Endodermal cell (in vitro differentiated cells): ENCODE data around the gene SLC30A2. TPM values are rescaled to one million over a fixed set of nuclear protein-coding genes. Genes with fewer than 3 reads are reported as not detected.

ENCODE experiments used
- DNase-seq: peaks from one replicate; pipeline ENCODE4 v3.0.0-alpha.2; 2017
- H3K27ac ChIP-seq: 2 replicates; pipeline ENCODE4 v1.5.1; 2013; ENCODE audit warnings: mild to moderate bottlenecking, low read depth, low read length, moderate library complexity
- H3K27me3 ChIP-seq: 2 replicates; pipeline ENCODE4 v1.6.1; 2013; ENCODE audit warnings: mild to moderate bottlenecking, low read length, moderate library complexity; ENCODE audit not compliant: insufficient read depth, control insufficient read depth, poor library complexity, severe bottlenecking
- H3K36me3 ChIP-seq: 2 replicates; pipeline ENCODE4 v1.7.0; 2013; ENCODE audit warnings: mild to moderate bottlenecking, low read length, moderate library complexity; ENCODE audit not compliant: control insufficient read depth, insufficient read depth
- H3K4me1 ChIP-seq: one replicate; pipeline ENCODE4 v1.7.0; 2013; ENCODE audit warnings: low read length; ENCODE audit not compliant: control insufficient read depth, insufficient read depth
- H3K4me3 ChIP-seq: 2 replicates; pipeline ENCODE4 v1.5.1; 2013; ENCODE audit warnings: mild to moderate bottlenecking, low read length, moderate library complexity
- H3K9ac ChIP-seq: 2 replicates; pipeline ENCODE4 v1.6.1; 2013; ENCODE audit warnings: mild to moderate bottlenecking, low read length, moderate library complexity; ENCODE audit not compliant: poor library complexity, severe bottlenecking; ENCODE audit errors: extremely low read depth
- H3K9me3 ChIP-seq: 2 replicates; pipeline ENCODE4 v1.6.1; 2013; ENCODE audit warnings: mild to moderate bottlenecking, low read length, moderate library complexity; ENCODE audit not compliant: control insufficient read depth
- H3K27ac Mint-ChIP-seq: 2 replicates; pipeline ENCODE4 v1.8.0; 2020; ENCODE audit warnings: mixed read lengths
- H3K27me3 Mint-ChIP-seq: 2 replicates; pipeline ENCODE4 v1.8.0; 2021; ENCODE audit warnings: mild to moderate bottlenecking, mixed read lengths; ENCODE audit not compliant: insufficient read depth
- H3K36me3 Mint-ChIP-seq: 2 replicates; pipeline ENCODE4 v1.8.0; 2020; ENCODE audit warnings: low read depth, mixed read lengths
- H3K4me1 Mint-ChIP-seq: 2 replicates; pipeline ENCODE4 v1.8.0; 2020; ENCODE audit warnings: mixed read lengths
- H3K4me3 Mint-ChIP-seq: 2 replicates; pipeline ENCODE4 v1.8.0; 2020; ENCODE audit warnings: mild to moderate bottlenecking, moderate library complexity, mixed read lengths
- H3K9me3 Mint-ChIP-seq: 2 replicates; pipeline ENCODE4 v1.8.0; 2020; ENCODE audit warnings: mild to moderate bottlenecking, mixed read lengths
- WGBS, 2 experiments: methylation state at CpG; one replicate each; pipeline versions ENCODE4 v1.1.5 to v1.1.7; 2013; ENCODE audit warnings: missing lambda C conversion rate in 2 of 2, mixed read lengths in 1 of 2; ENCODE audit not compliant: insufficient coverage in 1 of 2, insufficient read length in 1 of 2; 5-methylcytosine and 5-hydroxymethylcytosine counted together
- total RNA-seq, 2 donors: library from RNA; stranded (reverse); fragmentation: NEBNext Ultra II Directional in 1 of 2; extraction: Animal tissue kit (Norgen Biotek cat#: 25700) in 1 of 2; gene quantifications; 2 replicates in 1 of 2; 3 replicates in 1 of 2; pipeline ENCODE4 v1.2.1, GENCODE V29; 2021
- TF ChIP-seq, protein P1 (sequence below): fragments of 200-600 bp; sonication (generic); conservative IDR thresholded peaks from 2 replicates; pipeline ENCODE4 v1.5.0; 2021; ENCODE audit warnings: antibody characterized with exemption, mild to moderate bottlenecking

The SLC30A2 gene
- total RNA-seq, 2 donors from 2014 or later = not detected

GRCh38 chr1:26031196-26031595 is 14.7 kb downstream of the SLC30A2 start:
- Histone ChIP-seq H3K9me3 (no peaks in the 10 kb centered on the region), H3K36me3 (no peaks in the 10 kb centered on the region), H3K27me3 (peaks cover 22% of the 10 kb centered on the region), H3K4me3 (no peak overlapping the region), H3K9ac (no peak overlapping the region), H3K27ac (no peak overlapping the region), H3K4me1 (no peaks in the 10 kb centered on the region)
- TF ChIP-seq, protein P1, sequence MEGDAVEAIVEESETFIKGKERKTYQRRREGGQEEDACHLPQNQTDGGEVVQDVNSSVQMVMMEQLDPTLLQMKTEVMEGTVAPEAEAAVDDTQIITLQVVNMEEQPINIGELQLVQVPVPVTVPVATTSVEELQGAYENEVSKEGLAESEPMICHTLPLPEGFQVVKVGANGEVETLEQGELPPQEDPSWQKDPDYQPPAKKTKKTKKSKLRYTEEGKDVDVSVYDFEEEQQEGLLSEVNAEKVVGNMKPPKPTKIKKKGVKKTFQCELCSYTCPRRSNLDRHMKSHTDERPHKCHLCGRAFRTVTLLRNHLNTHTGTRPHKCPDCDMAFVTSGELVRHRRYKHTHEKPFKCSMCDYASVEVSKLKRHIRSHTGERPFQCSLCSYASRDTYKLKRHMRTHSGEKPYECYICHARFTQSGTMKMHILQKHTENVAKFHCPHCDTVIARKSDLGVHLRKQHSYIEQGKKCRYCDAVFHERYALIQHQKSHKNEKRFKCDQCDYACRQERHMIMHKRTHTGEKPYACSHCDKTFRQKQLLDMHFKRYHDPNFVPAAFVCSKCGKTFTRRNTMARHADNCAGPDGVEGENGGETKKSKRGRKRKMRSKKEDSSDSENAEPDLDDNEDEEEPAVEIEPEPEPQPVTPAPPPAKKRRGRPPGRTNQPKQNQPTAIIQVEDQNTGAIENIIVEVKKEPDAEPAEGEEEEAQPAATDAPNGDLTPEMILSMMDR = no peak
- no peak overlapping the region for H3K4me3 Mint-ChIP-seq
- H3K27ac Mint-ChIP-seq = no peak overlapping the region
- peaks cover 37% of the 10 kb centered on the region for H3K27me3 Mint-ChIP-seq
- no peaks in the 10 kb centered on the region for H3K9me3 Mint-ChIP-seq
- H3K36me3 Mint-ChIP-seq = no peaks in the 10 kb centered on the region
- peaks cover 9% of the 10 kb centered on the region for H3K4me1 Mint-ChIP-seq
- WGBS, 2 experiments = 88 to 100% methylated on average over 2 to 4 of the region's 4 CpGs
- DNase-seq = no peak

DNA sequence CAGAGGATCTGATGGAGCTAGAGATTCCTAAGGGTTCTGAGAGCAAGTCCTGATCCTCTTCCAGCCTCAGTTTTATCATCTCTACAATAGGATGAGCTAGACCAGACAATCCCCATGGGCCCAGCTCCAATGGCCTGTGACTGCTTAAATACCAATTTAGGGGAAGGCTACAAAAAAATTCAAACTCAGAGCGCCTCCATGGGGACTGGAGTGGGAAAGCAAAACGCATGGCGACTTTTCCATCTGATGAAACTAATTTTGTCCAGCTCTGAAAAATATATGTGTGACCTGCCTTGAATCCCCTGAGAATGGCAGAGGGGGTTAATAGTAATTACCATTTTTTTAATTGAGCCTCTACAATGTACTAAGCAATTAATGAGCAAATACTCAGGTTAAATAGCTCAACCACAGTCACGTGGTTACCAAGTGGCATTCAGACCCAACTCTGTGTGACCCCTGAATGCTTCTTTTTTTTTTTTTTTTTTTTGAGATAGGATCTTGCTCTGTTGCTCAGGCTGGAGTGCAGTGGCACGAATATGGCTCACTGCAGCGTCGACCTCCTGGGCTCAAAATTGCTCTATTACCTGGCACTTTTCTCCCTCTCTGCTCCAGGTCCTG is 15.9 kb downstream of the SLC30A2 start:
- WGBS, 2 experiments = 80 to 84% methylated on average over 7 of the region's 7 CpGs
- Mint-ChIP-seq H3K9me3 (no peaks in the 10 kb centered on the region), H3K36me3 (no peaks in the 10 kb centered on the region), H3K4me1 (peaks cover 7% of the 10 kb centered on the region), H3K27ac (no peak overlapping the region), H3K27me3 (peaks cover 34% of the 10 kb centered on the region), H3K4me3 (no peak overlapping the region)
- H3K9me3 ChIP-seq = no peaks in the 10 kb centered on the region
- H3K4me3 ChIP-seq = no peak overlapping the region
- no peaks in the 10 kb centered on the region for H3K4me1 ChIP-seq
- TF ChIP-seq, protein P1 = peak; percentile 60
- no peak overlapping the region for H3K27ac ChIP-seq
- no peak overlapping the region for H3K9ac ChIP-seq
- no peak for DNase-seq
- no peaks in the 10 kb centered on the region for H3K36me3 ChIP-seq
- peaks cover 21% of the 10 kb centered on the region for H3K27me3 ChIP-seq

GRCh38 chr1:26029054-26029863 is 16.7 kb downstream of the SLC30A2 start:
- peaks cover 28% of the 10 kb centered on the region for H3K27me3 Mint-ChIP-seq
- H3K4me3 ChIP-seq = no peak overlapping the region
- no peak for DNase-seq
- H3K27me3 ChIP-seq = peaks cover 15% of the 10 kb centered on the region
- H3K9me3 Mint-ChIP-seq = no peaks in the 10 kb centered on the region
- no peak overlapping the region for H3K27ac ChIP-seq
- no peaks in the 10 kb centered on the region for H3K4me1 ChIP-seq
- TF ChIP-seq, protein P1 = no peak
- no peaks in the 10 kb centered on the region for H3K36me3 ChIP-seq
- H3K4me3 Mint-ChIP-seq = no peak overlapping the region
- H3K9ac ChIP-seq = no peak overlapping the region
- H3K36me3 Mint-ChIP-seq = no peaks in the 10 kb centered on the region
- 69 to 90% methylated on average over 8 to 15 of the region's 15 CpGs for WGBS, 2 experiments
- H3K9me3 ChIP-seq = no peaks in the 10 kb centered on the region
- no peak overlapping the region for H3K27ac Mint-ChIP-seq
- peaks cover 6% of the 10 kb centered on the region for H3K4me1 Mint-ChIP-seq
